Adrenal gland (tissue), 12 donors: ENCODE measurements around the gene GHDC. TPM values are rescaled to one million over a fixed set of nuclear protein-coding genes. Genes with fewer than 3 reads are reported as not detected.
"Not testable (repeated sequence)": the region's sequence is repeated elsewhere in the genome, so short reads cannot be mapped to it uniquely, and the experiment has no call there.

Experiments used
- DNase-seq, 7 donors: peaks; one replicate each; pipeline ENCODE4 v3.0.0-alpha.2; 2019 to 2020
- H3K27ac ChIP-seq, 5 donors: fragments of 200-600 bp; sonication (generic) in 4 of 5; 1 replicate in 3 of 5; 2 replicates in 2 of 5; pipeline versions ENCODE4 v1.5.1 to v1.8.0; 2016 to 2020; ENCODE audit warnings: mild to moderate bottlenecking in 1 of 5
- H3K27me3 ChIP-seq: fragments of 200-600 bp; 2 replicates; pipeline ENCODE4 v1.8.0; 2021
- H3K36me3 ChIP-seq, 2 donors: fragments of 200-600 bp; replicated peaks in 1 of 2; 1 replicate in 1 of 2; 2 replicates in 1 of 2; pipeline versions ENCODE4 v1.5.1 to v1.8.0; 2018 to 2022
- H3K4me1 ChIP-seq, 2 donors: fragments of 200-600 bp; replicated peaks in 1 of 2; 1 replicate in 1 of 2; 2 replicates in 1 of 2; pipeline versions ENCODE4 v1.5.1 to v1.8.0; 2018 to 2021
- H3K4me3 ChIP-seq, 4 donors: fragments of 200-600 bp; sonication (generic) in 3 of 4; one replicate each; pipeline ENCODE4 v1.5.1; 2016 to 2018
- H3K9me3 ChIP-seq, 3 donors: fragments of 200-600 bp; sonication (generic) in 1 of 3; replicated peaks in 1 of 3; 1 replicate in 2 of 3; 2 replicates in 1 of 3; pipeline versions ENCODE4 v1.5.1 to v1.8.0; 2016 to 2021
- CTCF ChIP-seq, 6 experiments: fragments of 450-650 bp in 4 of 6; fragments of 200-600 bp in 2 of 6; sonication (generic) in 1 of 6; IDR thresholded peaks; 1 replicate in 5 of 6; 2 replicates in 1 of 6; pipeline versions ENCODE4 v1.5.1 to v1.8.0; 2016 to 2021; ENCODE audit warnings: antibody characterized with exemption in 6 of 6, mild to moderate bottlenecking in 2 of 6, moderate library complexity in 1 of 6
- POLR2A ChIP-seq, 2 donors: fragments of 450-650 bp; IDR thresholded peaks; one replicate each; pipeline ENCODE4 v1.6.1; 2017; ENCODE audit warnings: antibody characterized with exemption in 2 of 2, mild to moderate bottlenecking in 2 of 2, moderate library complexity in 1 of 2
- WGBS, 4 donors: extraction: QIAGEN DNeasy Blood & Tissue Kit in 2 of 4; methylation state at CpG; one replicate each; pipeline versions ENCODE4 v1.1.5 to v1.1.7; 2013 to 2017; 5-methylcytosine and 5-hydroxymethylcytosine counted together
- intact Hi-C, 2 donors: fragments of 100-400 bp; cut with DNase I; formaldehyde crosslinking; loops; one replicate each; pipeline versions ENCODE4 v1.14.1 to v1.15.0; 2022 to 2023
- polyA plus RNA-seq, 3 donors: library from polyadenylated mRNA; stranded (reverse); fragments of 200-250 nt in 2 of 3; fragments of 350-450 nt in 1 of 3; fragmentation: Illumina TruSeq in 1 of 3; extraction: RNeasy Lipid Tissue Mini Kit (QIAGEN cat#74804) in 1 of 3; gene quantifications; one replicate each; pipeline ENCODE4 v1.2.3, GENCODE V29; 2013 to 2014
- total RNA-seq, 9 donors: library from RNA; depleted of rRNA in 4 of 9; stranded (reverse); fragments of >200 nt in 4 of 9; fragments of 120-200 nt in 1 of 9; fragmentation: NEBNext Ultra II Directional in 1 of 9; extraction: Animal tissue kit (Norgen Biotek cat#: 25700) in 1 of 9; gene quantifications; one replicate each; pipeline versions ENCODE4 v1.1.0 to v1.2.4, GENCODE V29; 2013 to 2023
- donor health status: healthy with polysubstance abuse.
- donor health status: Bipolar disorder and iron deficiency.
- donor health status: DM: yes; HTN: yes; CAD: no.
- donor health status: DM: no; HTN: no; CAD: no.
- donor health status: DM: no; HTN: no; CAD: no.
- donor health status: DM: yes; HTN: yes; CAD: no.

The GHDC gene
- total and polyA plus RNA-seq, 12 donors, result 10.5 to 344 (median 58.5) TPM

GRCh38 chr17:42221886-42222745 lies 27.8 kb upstream of the GHDC start:
- no peak overlapping the region for H3K27ac ChIP-seq
- H3K36me3 ChIP-seq, result peaks cover 0 to 67% of the 10 kb centered on the region in 2 donors
- H3K9me3 ChIP-seq, result no peaks in the 10 kb centered on the region
- 46 to 83% (median 53%) methylated on average over 2 to 3 of the region's 3 CpGs for WGBS, 4 donors
- intact Hi-C loops, result loop anchor here in 1 of 2 donors (10.0 kb wide), 1 partner anchor 183 kb away; no protein-coding TSS in a partner anchor
- no peaks in the 10 kb centered on the region for H3K4me1 ChIP-seq
- H3K4me3 ChIP-seq, result no peak overlapping the region
- TF ChIP-seq POLR2A (IDR thresholded peaks at IDR 0.05), result no peak
- peak; percentile 31 to 69 (median 56) for TF ChIP-seq CTCF (IDR thresholded peaks at IDR 0.05)
- peak in 6 of 7 donors; percentile 46 to 77 (median 66) for DNase-seq
- H3K27me3 ChIP-seq, result no peaks in the 10 kb centered on the region

GRCh38 chr17:42219280-42219679 lies 25.0 kb upstream of the GHDC start:
- H3K27ac ChIP-seq, H3K4me3 ChIP-seq, H3K4me1 ChIP-seq, H3K9me3 ChIP-seq, H3K27me3 ChIP-seq, DNase-seq, intact Hi-C loops: not testable (repeated sequence)
- no CpG with 5 or more reads among the region's 17 CpGs for WGBS, 4 donors
- peaks cover 0 to 78% of the 10 kb centered on the region in 2 donors for H3K36me3 ChIP-seq

- Histone ChIP-seq H3K36me3 (peaks cover 0 to 77% of the 10 kb centered on the region in 2 donors), H3K27me3 (no peaks in the 10 kb centered on the region), H3K27ac (peak overlapping the region in 3 of 5 donors; percentile 10 to 34 (median 15)), H3K4me1 (peaks cover 10 to 20% of the 10 kb centered on the region in 2 donors), H3K4me3 (no peak overlapping the region), H3K9me3 (no peaks in the 10 kb centered on the region)
- TF ChIP-seq POLR2A (IDR thresholded peaks at IDR 0.05), result no peak
- no peak for DNase-seq
- 60 to 66% (median 63%) methylated on average over 2 of the region's 2 CpGs for WGBS, 4 donors
- intact Hi-C loops, result no loop called here
These were observed 19.9 kb upstream of the GHDC start for GRCh38 chr17:42214156-42214555.

- Histone ChIP-seq H3K27ac (peak overlapping the region; percentile 50 to 80 (median 67)), H3K27me3 (no peaks in the 10 kb centered on the region), H3K4me3 (no peak overlapping the region), H3K36me3 (peaks cover 0 to 70% of the 10 kb centered on the region in 2 donors), H3K4me1 (peaks cover 10 to 20% of the 10 kb centered on the region in 2 donors), H3K9me3 (no peaks in the 10 kb centered on the region)
- WGBS, 4 donors, result 40 to 56% (median 47%) methylated on average over 7 of the region's 7 CpGs
- TF ChIP-seq CTCF (IDR thresholded peaks at IDR 0.05) (no peak), POLR2A (IDR thresholded peaks at IDR 0.05) (no peak)
- DNase-seq, result peak in 5 of 7 donors; percentile 44 to 68 (median 58)
- intact Hi-C loops, result no loop called here
These were observed 18.1 kb upstream of the GHDC start for GRCh38 chr17:42212382-42212781.

- peaks cover 0 to 70% of the 10 kb centered on the region in 2 donors for H3K36me3 ChIP-seq
- TF ChIP-seq CTCF (IDR thresholded peaks at IDR 0.05), result peak in 2 of 6 experiments; percentile 4 to 25
- TF ChIP-seq POLR2A (IDR thresholded peaks at IDR 0.05), result peak in 1 of 2 donors; percentile 54
- H3K9me3 ChIP-seq, H3K27me3 ChIP-seq, H3K4me3 ChIP-seq, intact Hi-C loops: not testable (repeated sequence)
- H3K27ac ChIP-seq, result peak overlapping the region; percentile 50 to 80 (median 67)
- peaks cover 10 to 20% of the 10 kb centered on the region in 2 donors for H3K4me1 ChIP-seq
- DNase-seq, result peak; percentile 86 to 97 (median 94)
- 9 to 37% (median 20%) methylated on average over 6 to 9 of the region's 9 CpGs for WGBS, 4 donors
These were observed 17.6 kb upstream of the GHDC start for GRCh38 chr17:42211921-42212341.
